Measurements from ENCODE around the gene NHLRC1. TPM values are rescaled to one million over a fixed set of nuclear protein-coding genes. Genes with fewer than 3 reads are reported as not detected.

The NHLRC1 gene
- polyA plus RNA-seq, 4 donors, result 1.1 to 5.2 (median 2.8) TPM

DNA sequence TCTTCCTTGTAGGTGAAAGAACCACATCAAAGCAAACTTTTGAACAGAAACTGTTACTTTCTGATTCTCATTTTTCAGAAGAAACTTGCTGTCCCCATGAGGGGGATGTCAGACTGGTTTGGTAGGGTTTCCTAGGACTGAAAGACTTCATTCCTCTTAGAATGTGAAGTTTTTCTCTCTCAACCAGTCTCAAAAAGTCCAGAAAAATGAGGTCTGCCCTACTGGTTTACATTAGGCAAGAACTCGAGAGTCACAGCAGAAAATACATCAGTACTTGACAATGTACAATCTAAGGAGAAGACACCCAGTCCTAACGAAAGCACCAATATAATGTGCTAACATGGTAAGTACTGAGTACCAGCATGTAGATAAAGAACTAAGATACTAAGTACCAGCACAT, 12.7 kb upstream of the NHLRC1 start:
- H3K4me1 ChIP-seq (ENCODE audit: control insufficient read depth in 3 of 3, insufficient read depth in 2 of 3, low read depth in 1 of 3, low read length in 2 of 3), result no peaks in the 10 kb centered on the region
- no peaks in the 10 kb centered on the region for H3K27me3 ChIP-seq (ENCODE audit: control insufficient read depth in 3 of 3, insufficient read depth in 3 of 3, low read length in 3 of 3)
- no peak overlapping the region for H3K4me3 ChIP-seq (ENCODE audit: low read depth in 1 of 3, low read length in 3 of 3)
- no peak for DNase-seq
- 93 to 95% (median 94%) methylated on average over 2 of the region's 2 CpGs for WGBS, 3 donors
- no peak for FAIRE-seq
- peaks cover 5 to 43% (median 20%) of the 10 kb centered on the region in 3 donors for H3K36me3 ChIP-seq (ENCODE audit: control insufficient read depth in 3 of 3, insufficient read depth in 2 of 3, low read depth in 1 of 3, low read length in 3 of 3)
- no peak overlapping the region for H3K27ac ChIP-seq (ENCODE audit: low read depth in 1 of 3, low read length in 2 of 3)
- no peaks in the 10 kb centered on the region for H3K9me3 ChIP-seq (ENCODE audit: control insufficient read depth in 2 of 2, insufficient read depth in 1 of 2, low read depth in 1 of 2, low read length in 1 of 2)

DNA sequence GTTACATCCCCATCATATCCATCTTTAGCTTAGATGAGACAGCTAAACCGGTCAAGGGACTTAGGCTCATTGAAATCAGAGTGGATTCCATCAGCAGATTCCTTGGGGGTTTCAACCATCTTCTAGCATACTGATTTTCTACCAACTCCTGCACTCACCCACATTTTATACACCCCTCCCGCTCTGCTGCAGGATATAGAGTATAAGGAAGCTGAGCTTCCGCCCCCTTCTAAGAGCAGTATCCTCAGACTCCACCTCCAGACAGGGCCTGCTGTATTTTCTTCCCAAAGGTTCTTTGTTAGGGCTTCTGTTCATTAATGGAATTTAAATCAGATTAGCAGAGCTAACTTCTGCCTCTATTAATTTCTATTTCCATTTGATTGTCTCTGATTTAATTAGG, 9.9 kb upstream of the NHLRC1 start:
- Histone ChIP-seq H3K4me1 (ENCODE audit: control insufficient read depth in 3 of 3, insufficient read depth in 2 of 3, low read depth in 1 of 3, low read length in 2 of 3) (no peaks in the 10 kb centered on the region), H3K36me3 (ENCODE audit: control insufficient read depth in 3 of 3, insufficient read depth in 2 of 3, low read depth in 1 of 3, low read length in 3 of 3) (peaks cover 7 to 35% (median 20%) of the 10 kb centered on the region in 3 donors), H3K4me3 (ENCODE audit: low read depth in 1 of 3, low read length in 3 of 3) (no peak overlapping the region), H3K9me3 (ENCODE audit: control insufficient read depth in 2 of 2, insufficient read depth in 1 of 2, low read depth in 1 of 2, low read length in 1 of 2) (no peaks in the 10 kb centered on the region), H3K27me3 (ENCODE audit: control insufficient read depth in 3 of 3, insufficient read depth in 3 of 3, low read length in 3 of 3) (no peaks in the 10 kb centered on the region), H3K27ac (ENCODE audit: low read depth in 1 of 3, low read length in 2 of 3) (no peak overlapping the region)
- FAIRE-seq (no peak), DNase-seq (no peak)
- WGBS, 3 donors, result 95 to 97% (median 97%) methylated on average over 3 of the region's 3 CpGs

DNA sequence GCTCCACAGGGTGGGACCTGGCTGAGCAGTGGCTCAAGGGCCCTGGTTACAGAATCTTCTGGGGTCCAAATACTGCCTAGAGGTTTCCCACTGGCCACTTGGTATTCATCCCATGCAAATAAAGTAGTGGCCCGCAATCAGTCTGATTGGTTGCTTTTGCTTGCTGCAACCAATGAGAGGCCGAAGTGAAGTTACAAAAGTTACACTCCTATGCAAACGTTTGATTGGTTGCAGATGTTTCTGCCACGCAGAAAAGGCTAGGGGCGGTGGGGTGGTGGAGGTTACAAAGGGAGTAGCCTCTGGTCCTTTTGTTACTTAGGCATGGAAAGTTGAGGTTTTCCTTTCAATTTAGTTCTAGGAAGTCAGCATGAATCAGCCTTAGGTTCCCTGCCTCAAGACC, 3.6 kb upstream of the NHLRC1 start:
- H3K9me3 ChIP-seq (ENCODE audit: control insufficient read depth in 2 of 2, insufficient read depth in 1 of 2, low read depth in 1 of 2, low read length in 1 of 2), result peaks cover 0 to 3% of the 10 kb centered on the region in 2 donors
- no peak overlapping the region for H3K27ac ChIP-seq (ENCODE audit: low read depth in 1 of 3, low read length in 2 of 3)
- 69 to 82% (median 70%) methylated on average over 5 of the region's 5 CpGs for whole genome bisulfite sequencing, 3 donors
- H3K36me3 ChIP-seq (ENCODE audit: control insufficient read depth in 3 of 3, insufficient read depth in 2 of 3, low read depth in 1 of 3, low read length in 3 of 3), result peaks cover 4 to 7% (median 5%) of the 10 kb centered on the region in 3 donors
- no peak overlapping the region for H3K4me3 ChIP-seq (ENCODE audit: low read depth in 1 of 3, low read length in 3 of 3)
- DNase-seq, result no peak
- peaks cover 0 to 10% (median 0%) of the 10 kb centered on the region in 3 donors for H3K4me1 ChIP-seq (ENCODE audit: control insufficient read depth in 3 of 3, insufficient read depth in 2 of 3, low read depth in 1 of 3, low read length in 2 of 3)
- FAIRE-seq, result no peak
- H3K27me3 ChIP-seq (ENCODE audit: control insufficient read depth in 3 of 3, insufficient read depth in 3 of 3, low read length in 3 of 3), result no peaks in the 10 kb centered on the region

DNA sequence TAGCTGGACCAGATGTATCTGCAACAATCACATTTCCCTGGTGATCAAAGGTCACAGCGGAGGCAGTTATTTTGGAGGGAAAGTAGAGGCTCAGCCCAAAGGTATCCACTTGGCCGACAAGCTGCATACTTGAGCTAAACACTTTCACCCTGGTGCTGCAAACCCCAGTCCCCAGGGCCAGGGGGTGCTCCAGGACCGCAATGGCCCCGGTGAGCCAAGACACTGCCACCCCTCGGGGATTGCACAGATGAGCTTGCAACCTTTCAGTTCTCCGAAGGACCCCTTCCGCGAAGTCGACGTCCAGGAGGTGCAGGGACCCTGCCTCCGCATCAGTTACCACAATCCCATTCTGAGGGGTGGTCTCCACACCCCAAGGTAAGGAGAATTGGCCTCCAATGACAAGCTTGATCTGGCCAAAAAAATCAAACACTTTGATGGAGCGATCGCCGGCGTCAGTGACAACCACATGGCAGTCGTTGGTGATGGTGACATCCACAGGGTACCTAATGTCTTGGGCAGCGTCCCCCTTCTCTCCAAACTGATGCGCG, 823 bp downstream of the NHLRC1 start:
- Histone ChIP-seq H3K9me3 (ENCODE audit: control insufficient read depth in 2 of 2, insufficient read depth in 1 of 2, low read depth in 1 of 2, low read length in 1 of 2) (peaks cover 0 to 3% of the 10 kb centered on the region in 2 donors), H3K27me3 (ENCODE audit: control insufficient read depth in 3 of 3, insufficient read depth in 3 of 3, low read length in 3 of 3) (no peaks in the 10 kb centered on the region), H3K4me1 (ENCODE audit: control insufficient read depth in 3 of 3, insufficient read depth in 2 of 3, low read depth in 1 of 3, low read length in 2 of 3) (peaks cover 0 to 10% (median 0%) of the 10 kb centered on the region in 3 donors), H3K4me3 (ENCODE audit: low read depth in 1 of 3, low read length in 3 of 3) (peak overlapping the region in 2 of 3 donors; percentile 35 to 54), H3K36me3 (ENCODE audit: control insufficient read depth in 3 of 3, insufficient read depth in 2 of 3, low read depth in 1 of 3, low read length in 3 of 3) (no peaks in the 10 kb centered on the region), H3K27ac (ENCODE audit: low read depth in 1 of 3, low read length in 2 of 3) (no peak overlapping the region)
- DNase-seq (peak in 1 of 2 donors; percentile 19), FAIRE-seq (no peak)
- WGBS, 3 donors, result 71 to 91% (median 89%) methylated on average over 19 of the region's 19 CpGs

DNA sequence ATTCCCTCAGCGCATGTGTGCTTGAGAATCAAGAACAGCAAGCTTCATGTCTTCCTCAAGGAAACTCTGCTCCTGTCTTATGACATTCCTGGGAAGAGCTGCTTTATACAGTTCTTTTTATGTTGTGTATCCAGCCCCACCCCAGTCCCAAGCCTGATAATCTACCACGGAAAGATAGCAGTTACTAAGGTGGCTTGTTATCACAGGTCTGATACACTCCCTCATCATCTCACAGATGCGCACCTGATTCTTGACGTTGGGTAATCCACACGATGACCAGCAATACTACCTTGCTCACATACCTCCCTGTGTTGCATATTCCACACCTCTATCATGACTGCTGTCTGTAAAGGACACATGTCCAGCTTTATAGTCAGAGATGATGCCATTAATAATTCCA, 3.2 kb downstream of the NHLRC1 start:
- Histone ChIP-seq H3K9me3 (ENCODE audit: control insufficient read depth in 2 of 2, insufficient read depth in 1 of 2, low read depth in 1 of 2, low read length in 1 of 2) (peaks cover 0 to 3% of the 10 kb centered on the region in 2 donors), H3K4me3 (ENCODE audit: low read depth in 1 of 3, low read length in 3 of 3) (no peak overlapping the region), H3K4me1 (ENCODE audit: control insufficient read depth in 3 of 3, insufficient read depth in 2 of 3, low read depth in 1 of 3, low read length in 2 of 3) (peaks cover 0 to 10% (median 0%) of the 10 kb centered on the region in 3 donors), H3K27me3 (ENCODE audit: control insufficient read depth in 3 of 3, insufficient read depth in 3 of 3, low read length in 3 of 3) (no peaks in the 10 kb centered on the region), H3K27ac (ENCODE audit: low read depth in 1 of 3, low read length in 2 of 3) (no peak overlapping the region), H3K36me3 (ENCODE audit: control insufficient read depth in 3 of 3, insufficient read depth in 2 of 3, low read depth in 1 of 3, low read length in 3 of 3) (no peaks in the 10 kb centered on the region)
- DNase-seq, result peak; percentile 73 to 80
- FAIRE-seq, result no peak
- 15 to 69% (median 42%) methylated on average over 5 of the region's 5 CpGs for WGBS, 3 donors

DNA sequence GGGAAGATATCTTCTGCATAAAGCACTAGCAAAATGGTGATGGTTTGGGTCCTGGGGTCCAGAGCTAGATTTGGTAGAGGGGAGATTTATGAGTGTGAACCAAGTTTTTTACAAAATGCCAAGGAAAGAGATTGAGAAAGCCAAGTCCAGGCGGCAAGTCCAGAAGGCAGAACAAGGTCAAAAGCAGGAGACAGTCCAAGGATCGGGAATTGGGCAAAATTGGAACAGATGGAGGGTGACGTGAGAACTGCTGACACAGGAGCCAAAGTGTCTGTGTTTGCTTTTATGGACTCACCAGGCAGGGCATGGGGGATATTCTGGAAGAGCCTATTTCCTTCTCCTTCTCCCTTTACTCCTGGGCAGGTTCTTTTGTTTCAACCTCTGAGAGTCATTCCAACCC, 4.1 kb downstream of the NHLRC1 start:
- peaks cover 0 to 3% of the 10 kb centered on the region in 2 donors for H3K9me3 ChIP-seq (ENCODE audit: control insufficient read depth in 2 of 2, insufficient read depth in 1 of 2, low read depth in 1 of 2, low read length in 1 of 2)
- no peak overlapping the region for H3K27ac ChIP-seq (ENCODE audit: low read depth in 1 of 3, low read length in 2 of 3)
- no peak for FAIRE-seq
- H3K4me3 ChIP-seq (ENCODE audit: low read depth in 1 of 3, low read length in 3 of 3), result no peak overlapping the region
- H3K27me3 ChIP-seq (ENCODE audit: control insufficient read depth in 3 of 3, insufficient read depth in 3 of 3, low read length in 3 of 3), result no peaks in the 10 kb centered on the region
- H3K4me1 ChIP-seq (ENCODE audit: control insufficient read depth in 3 of 3, insufficient read depth in 2 of 3, low read depth in 1 of 3, low read length in 2 of 3), result peaks cover 0 to 10% (median 0%) of the 10 kb centered on the region in 3 donors
- WGBS, 3 donors, result 44 to 48% (median 45%) methylated on average over 3 of the region's 3 CpGs
- H3K36me3 ChIP-seq (ENCODE audit: control insufficient read depth in 3 of 3, insufficient read depth in 2 of 3, low read depth in 1 of 3, low read length in 3 of 3), result no peaks in the 10 kb centered on the region
- peak in 1 of 2 donors; percentile 24 for DNase-seq

DNA sequence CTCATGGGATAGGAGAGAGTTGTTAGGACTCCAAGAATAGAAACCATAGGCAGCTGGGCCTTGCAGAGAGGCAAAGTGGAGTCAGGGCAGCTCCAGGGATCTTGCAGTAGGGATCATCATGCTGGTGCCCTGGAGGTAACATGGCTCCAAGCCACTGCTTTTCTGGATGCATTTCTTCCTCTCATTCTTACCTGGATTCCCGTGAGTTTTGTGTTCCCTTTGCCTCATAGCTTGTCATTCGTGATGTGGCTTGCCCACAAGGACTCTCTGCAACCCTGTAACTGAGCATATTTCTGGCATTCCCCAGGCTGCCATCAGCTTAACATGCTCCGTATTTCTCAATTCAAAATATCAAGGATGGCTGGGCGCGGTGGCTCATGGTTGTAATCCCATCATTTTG, 5.3 kb downstream of the NHLRC1 start:
- Histone ChIP-seq H3K4me1 (ENCODE audit: control insufficient read depth in 3 of 3, insufficient read depth in 2 of 3, low read depth in 1 of 3, low read length in 2 of 3) (peaks cover 0 to 7% (median 0%) of the 10 kb centered on the region in 3 donors), H3K27me3 (ENCODE audit: control insufficient read depth in 3 of 3, insufficient read depth in 3 of 3, low read length in 3 of 3) (no peaks in the 10 kb centered on the region), H3K27ac (ENCODE audit: low read depth in 1 of 3, low read length in 2 of 3) (no peak overlapping the region), H3K36me3 (ENCODE audit: control insufficient read depth in 3 of 3, insufficient read depth in 2 of 3, low read depth in 1 of 3, low read length in 3 of 3) (no peaks in the 10 kb centered on the region), H3K4me3 (ENCODE audit: low read depth in 1 of 3, low read length in 3 of 3) (no peak overlapping the region), H3K9me3 (ENCODE audit: control insufficient read depth in 2 of 2, insufficient read depth in 1 of 2, low read depth in 1 of 2, low read length in 1 of 2) (peaks cover 0 to 3% of the 10 kb centered on the region in 2 donors)
- 91 to 98% (median 94%) methylated on average over 5 of the region's 5 CpGs for WGBS, 3 donors
- DNase-seq (no peak), FAIRE-seq (no peak)

DNA sequence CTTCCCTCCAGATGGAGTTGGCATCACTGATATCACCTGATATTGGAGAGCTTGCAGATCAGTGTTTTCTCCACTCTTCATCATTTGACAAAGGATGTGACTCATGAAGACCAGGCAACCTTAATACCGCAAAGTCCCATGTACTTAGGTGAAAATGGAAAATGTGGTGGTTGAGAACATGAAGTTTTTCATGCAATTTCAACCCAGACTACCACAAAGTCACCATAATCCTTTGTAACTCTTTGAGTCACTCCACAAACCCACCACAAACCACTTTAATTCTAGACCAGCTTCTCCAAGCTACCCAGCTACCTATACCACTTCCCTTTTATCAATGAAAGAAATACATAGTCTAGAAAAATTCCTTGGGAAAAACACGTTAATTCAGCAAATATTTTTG, 7.1 kb downstream of the NHLRC1 start:
- H3K4me1 ChIP-seq (ENCODE audit: control insufficient read depth in 3 of 3, insufficient read depth in 2 of 3, low read depth in 1 of 3, low read length in 2 of 3), result no peaks in the 10 kb centered on the region
- H3K27ac ChIP-seq (ENCODE audit: low read depth in 1 of 3, low read length in 2 of 3), result no peak overlapping the region
- no peaks in the 10 kb centered on the region for H3K36me3 ChIP-seq (ENCODE audit: control insufficient read depth in 3 of 3, insufficient read depth in 2 of 3, low read depth in 1 of 3, low read length in 3 of 3)
- DNase-seq (peak in 1 of 2 donors; percentile 19), FAIRE-seq (no peak)
- H3K9me3 ChIP-seq (ENCODE audit: control insufficient read depth in 2 of 2, insufficient read depth in 1 of 2, low read depth in 1 of 2, low read length in 1 of 2), result no peaks in the 10 kb centered on the region
- H3K27me3 ChIP-seq (ENCODE audit: control insufficient read depth in 3 of 3, insufficient read depth in 3 of 3, low read length in 3 of 3), result no peaks in the 10 kb centered on the region
- no peak overlapping the region for H3K4me3 ChIP-seq (ENCODE audit: low read depth in 1 of 3, low read length in 3 of 3)
- WGBS, 3 donors, result 76 to 84% (median 76%) methylated on average over 2 of the region's 2 CpGs

DNA sequence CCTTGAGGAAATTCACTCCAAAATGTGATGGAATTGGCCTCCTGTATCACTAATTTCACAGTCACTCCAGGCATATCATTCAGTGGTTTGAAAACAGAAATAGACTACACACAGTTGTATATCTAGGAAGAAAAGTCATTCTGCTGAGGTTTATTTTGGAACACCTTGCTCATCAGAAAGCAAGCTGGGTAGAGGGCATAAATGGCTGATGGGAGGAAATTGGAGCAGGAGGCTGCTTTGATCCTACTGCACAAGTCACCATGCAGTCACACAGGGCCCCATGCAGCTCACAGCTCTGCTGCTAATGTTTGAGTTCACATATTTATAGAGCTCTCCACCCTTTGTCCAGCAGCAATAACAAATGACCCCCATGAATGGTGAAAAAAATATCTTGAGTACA, 12.3 kb downstream of the NHLRC1 start:
- no peak for DNase-seq
- Histone ChIP-seq H3K4me1 (ENCODE audit: control insufficient read depth in 3 of 3, insufficient read depth in 2 of 3, low read depth in 1 of 3, low read length in 2 of 3) (no peaks in the 10 kb centered on the region), H3K36me3 (ENCODE audit: control insufficient read depth in 3 of 3, insufficient read depth in 2 of 3, low read depth in 1 of 3, low read length in 3 of 3) (no peaks in the 10 kb centered on the region), H3K4me3 (ENCODE audit: low read depth in 1 of 3, low read length in 3 of 3) (no peak overlapping the region), H3K27me3 (ENCODE audit: control insufficient read depth in 3 of 3, insufficient read depth in 3 of 3, low read length in 3 of 3) (no peaks in the 10 kb centered on the region), H3K27ac (ENCODE audit: low read depth in 1 of 3, low read length in 2 of 3) (no peak overlapping the region), H3K9me3 (ENCODE audit: control insufficient read depth in 2 of 2, insufficient read depth in 1 of 2, low read depth in 1 of 2, low read length in 1 of 2) (peaks cover 0 to 4% of the 10 kb centered on the region in 2 donors)
- FAIRE-seq, result no peak

Measured in small intestine (tissue), 7 donors.